HCEC 1CT (cell line): ENCODE data around the gene LDLRAD4.

Experiments used
- DNase-seq: peaks from one replicate; pipeline ENCODE4 v3.0.0-alpha.2; 2017

The LDLRAD4 gene

GRCh38 chr18:13568443-13569392 is 350.2 kb downstream of the LDLRAD4 start:
- no peak for DNase-seq

GRCh38 chr18:13570216-13570615 is 351.7 kb downstream of the LDLRAD4 start:
- no peak for DNase-seq

GRCh38 chr18:13570856-13571495 is 352.4 kb downstream of the LDLRAD4 start:
- no peak for DNase-seq

- no peak for DNase-seq
Measured at GRCh38 chr18:13572148-13572547, 353.6 kb downstream of the LDLRAD4 start.

- no peak for DNase-seq
Measured at GRCh38 chr18:13572721-13573120, 354.2 kb downstream of the LDLRAD4 start.

GRCh38 chr18:13573750-13574149 is 355.2 kb downstream of the LDLRAD4 start:
- no peak for DNase-seq

DNA sequence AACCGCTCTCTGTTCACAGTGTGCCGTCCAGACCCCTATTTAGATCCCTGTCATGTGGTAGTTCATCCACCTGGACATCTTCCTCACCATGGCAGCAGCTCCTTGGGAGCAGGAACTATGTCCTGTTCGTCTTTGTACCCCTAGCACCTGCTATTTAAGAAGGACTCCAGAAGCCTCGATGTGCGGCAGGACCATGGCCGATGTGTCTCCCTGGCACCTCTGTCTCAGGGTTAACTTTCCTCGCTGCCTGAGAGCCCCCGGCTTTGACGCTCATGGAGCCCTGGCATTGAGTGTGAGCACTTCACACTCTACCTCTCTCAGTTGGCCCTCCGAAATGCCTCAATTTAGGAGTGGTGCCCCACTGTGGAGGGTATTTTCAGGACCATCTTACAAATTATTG is 355.8 kb downstream of the LDLRAD4 start:
- DNase-seq = no peak

GRCh38 chr18:13574761-13575160 is 356.2 kb downstream of the LDLRAD4 start:
- no peak for DNase-seq

GRCh38 chr18:13576598-13576997 is 358.0 kb downstream of the LDLRAD4 start:
- DNase-seq = no peak

GRCh38 chr18:13577091-13577697 is 358.6 kb downstream of the LDLRAD4 start:
- no peak for DNase-seq

DNA sequence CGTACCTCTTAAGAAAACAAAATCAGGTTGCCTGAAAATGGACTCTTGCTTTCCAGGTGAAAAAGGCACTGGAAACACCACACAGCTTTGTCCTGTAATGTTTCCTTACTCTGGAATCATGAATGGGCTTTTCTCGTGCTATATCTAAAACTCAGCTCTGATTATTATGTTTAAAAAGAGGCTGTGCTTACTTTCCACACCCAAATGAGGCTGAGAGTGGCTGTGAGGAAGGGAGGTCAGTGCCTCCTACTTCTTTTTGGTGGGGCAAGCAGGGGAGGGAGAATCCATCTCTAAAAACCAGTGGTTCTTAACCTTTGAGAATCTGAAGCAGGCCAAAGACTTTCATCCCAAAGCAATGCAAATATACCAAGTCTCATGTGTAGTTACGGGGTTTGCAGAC is 359.2 kb downstream of the LDLRAD4 start:
- DNase-seq = no peak

- no peak for DNase-seq
Measured at GRCh38 chr18:13578400-13578799, 359.8 kb downstream of the LDLRAD4 start.

- no peak for DNase-seq
Measured at GRCh38 chr18:13579874-13580273, 361.3 kb downstream of the LDLRAD4 start.

DNA sequence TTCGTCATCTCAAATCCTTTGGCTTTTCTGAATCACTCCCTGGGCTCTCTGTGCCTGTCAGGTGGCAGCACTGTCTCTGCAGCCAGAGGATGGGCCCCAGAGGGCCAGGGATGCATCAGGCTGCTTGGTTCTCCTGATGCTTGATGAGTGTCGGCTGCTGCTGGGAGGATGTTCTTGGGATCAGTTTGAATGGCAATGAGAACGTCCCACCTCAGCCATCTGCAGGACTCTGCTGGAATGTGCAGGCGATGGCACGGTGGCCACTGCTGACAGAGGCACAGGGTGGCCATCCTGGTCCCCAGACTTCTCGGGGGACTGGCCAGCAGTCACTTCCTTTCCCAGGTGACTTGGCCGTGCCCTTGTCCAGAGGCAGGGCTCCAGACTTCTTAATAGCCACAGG is 361.8 kb downstream of the LDLRAD4 start:
- DNase-seq = no peak

GRCh38 chr18:13580991-13581390 is 362.4 kb downstream of the LDLRAD4 start:
- no peak for DNase-seq

GRCh38 chr18:13581496-13582177 is 363.1 kb downstream of the LDLRAD4 start:
- no peak for DNase-seq

GRCh38 chr18:13582178-13582670 is 363.7 kb downstream of the LDLRAD4 start:
- no peak for DNase-seq

GRCh38 chr18:13583576-13584550 is 365.3 kb downstream of the LDLRAD4 start:
- DNase-seq = no peak

DNA sequence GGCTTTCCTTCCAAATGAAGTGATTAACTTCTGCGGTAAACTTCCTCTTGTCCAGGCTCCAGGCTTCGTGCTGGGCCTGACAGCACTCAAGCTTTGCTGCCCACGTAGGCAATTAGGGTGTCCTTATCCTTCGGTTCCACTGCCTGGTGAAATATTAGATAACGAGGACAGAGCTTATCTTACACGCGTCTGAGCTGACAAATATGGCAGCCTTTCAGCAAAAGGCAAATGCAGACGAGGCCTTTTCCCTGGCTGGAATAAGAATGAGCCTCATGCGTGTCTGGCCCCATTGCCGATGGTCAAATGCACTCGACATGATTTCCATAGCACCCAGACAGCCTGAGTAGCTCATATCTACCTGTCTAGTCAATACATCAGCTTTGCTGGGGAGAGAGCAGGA is 366.3 kb downstream of the LDLRAD4 start:
- no peak for DNase-seq

GRCh38 chr18:13585379-13586153 is 367.0 kb downstream of the LDLRAD4 start:
- DNase-seq = no peak

- DNase-seq = no peak
Measured at GRCh38 chr18:13587001-13587400, 368.4 kb downstream of the LDLRAD4 start.
